HG03139 (cell line): Measurements from ENCODE around the gene RIF1.

Experiments used
- ATAC-seq: cut with Tn5 transposase; IDR thresholded peaks from one replicate; pipeline ENCODE4 v1.9.1; 2021; ENCODE audit not compliant: unreplicated experiment

The RIF1 gene

DNA sequence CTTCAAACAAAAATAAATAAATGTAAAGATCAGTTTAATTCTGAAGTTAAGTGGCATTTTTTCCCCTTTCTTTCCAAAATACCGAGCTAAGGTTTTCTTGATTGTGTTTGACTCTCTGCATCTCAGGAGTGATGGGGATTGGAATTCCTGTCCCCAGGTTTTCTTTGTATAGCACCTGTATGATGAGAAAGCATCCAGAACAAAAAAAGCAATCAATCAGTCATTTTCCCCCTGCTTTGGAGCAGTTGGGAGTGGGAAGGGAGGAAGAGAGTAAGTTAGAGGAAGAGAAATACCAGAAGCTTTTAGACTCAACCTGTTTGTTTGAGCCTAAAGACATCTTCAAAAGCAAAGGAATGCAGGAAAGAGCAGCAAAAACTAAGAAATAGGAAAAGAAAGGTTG lies 88.5 kb downstream of the RIF1 start:
- no peak for ATAC-seq

DNA sequence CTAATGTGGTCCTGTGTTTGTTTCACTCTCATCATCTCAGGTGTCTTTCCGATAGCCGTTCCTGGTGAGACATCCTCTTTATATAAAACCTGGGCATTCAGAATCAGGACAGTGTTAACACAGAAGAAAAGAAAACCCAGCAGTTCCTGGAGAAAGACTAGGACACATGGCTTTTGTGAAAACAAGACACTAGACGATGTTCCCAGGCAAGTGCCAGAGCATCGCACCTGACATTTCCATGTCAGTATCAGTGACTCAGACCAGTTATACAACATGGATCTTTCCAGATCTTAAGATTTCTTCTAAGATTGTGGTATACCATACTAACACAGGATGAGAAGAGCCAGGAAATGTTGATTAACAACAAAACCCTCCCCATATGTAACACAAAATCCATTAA lies 96.5 kb downstream of the RIF1 start:
- no peak for ATAC-seq

DNA sequence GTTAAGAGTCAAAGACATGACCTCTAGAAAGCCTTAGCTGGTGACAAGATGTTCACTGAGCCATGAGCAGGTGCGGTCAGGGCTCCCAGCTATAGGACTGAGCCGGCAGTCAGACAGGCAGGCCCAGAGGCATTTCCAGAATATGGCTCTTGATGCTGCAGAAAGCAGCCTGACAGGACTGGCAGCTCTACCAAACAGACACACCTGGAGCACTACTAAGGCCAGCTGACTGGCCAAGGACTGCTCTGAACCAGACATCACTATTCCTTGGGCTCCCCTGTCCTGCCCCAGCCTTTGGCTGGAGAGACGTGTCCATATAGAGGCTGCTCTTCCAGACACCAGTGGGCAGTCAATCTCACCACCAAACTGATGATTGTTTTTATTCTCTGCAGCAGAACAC lies 98.8 kb downstream of the RIF1 start:
- ATAC-seq: no peak

DNA sequence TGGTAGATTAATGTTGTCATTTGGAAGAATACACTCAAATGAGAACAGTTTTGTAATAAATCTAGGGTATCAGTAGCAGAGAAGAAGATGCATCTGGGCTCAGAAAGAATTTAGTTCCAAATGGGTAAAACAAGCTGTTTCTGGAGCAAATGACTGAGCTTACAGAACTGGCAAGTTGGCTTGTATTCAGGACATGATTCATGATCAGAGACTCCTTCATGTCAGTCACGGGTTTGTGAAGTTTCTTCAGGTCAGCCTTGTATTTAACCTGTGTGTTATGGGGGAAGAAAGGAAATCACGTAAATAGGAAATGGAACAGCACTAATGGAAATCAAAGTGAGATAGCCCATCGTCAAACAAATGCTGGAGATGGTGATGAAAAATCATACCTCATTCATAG lies 109.1 kb downstream of the RIF1 start:
- ATAC-seq: no peak

DNA sequence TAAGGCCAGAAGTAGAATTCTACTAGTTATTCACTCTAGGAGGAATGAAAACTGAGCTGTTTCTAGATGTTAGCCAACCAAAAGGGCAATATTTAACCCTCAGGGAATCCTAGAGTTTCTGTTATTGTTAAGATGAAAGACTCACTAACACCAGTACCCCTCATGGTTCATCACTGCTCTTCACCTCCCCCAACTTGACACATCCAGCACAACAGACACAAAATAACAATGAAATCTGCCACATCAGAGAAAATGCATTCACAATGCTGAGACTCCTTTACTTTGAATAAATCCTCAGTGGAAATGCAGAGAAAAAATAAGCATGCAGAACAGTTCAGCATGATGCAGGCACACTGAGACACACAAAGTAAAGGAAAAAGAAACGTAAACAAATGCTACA lies 111.3 kb downstream of the RIF1 start:
- ATAC-seq: no peak

DNA sequence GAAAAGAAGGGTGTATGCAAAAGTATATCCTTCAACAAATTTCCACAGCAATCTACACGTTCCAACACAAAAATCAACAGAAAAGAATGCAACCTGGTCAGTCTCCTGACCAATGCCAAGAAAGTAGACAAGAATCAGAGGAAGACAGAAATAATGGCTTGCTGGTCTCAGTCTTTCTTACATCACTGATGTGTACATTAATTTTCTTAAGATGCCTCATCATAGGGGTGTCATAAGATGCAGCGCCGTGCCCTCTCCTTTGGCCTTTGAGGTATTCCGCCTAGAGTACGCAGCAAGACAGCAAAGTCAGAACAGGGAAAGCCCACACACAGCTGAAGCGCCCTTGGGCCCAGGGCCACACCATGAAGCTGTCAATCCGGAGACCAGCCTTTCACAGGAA lies 112.9 kb downstream of the RIF1 start:
- ATAC-seq: no peak

DNA sequence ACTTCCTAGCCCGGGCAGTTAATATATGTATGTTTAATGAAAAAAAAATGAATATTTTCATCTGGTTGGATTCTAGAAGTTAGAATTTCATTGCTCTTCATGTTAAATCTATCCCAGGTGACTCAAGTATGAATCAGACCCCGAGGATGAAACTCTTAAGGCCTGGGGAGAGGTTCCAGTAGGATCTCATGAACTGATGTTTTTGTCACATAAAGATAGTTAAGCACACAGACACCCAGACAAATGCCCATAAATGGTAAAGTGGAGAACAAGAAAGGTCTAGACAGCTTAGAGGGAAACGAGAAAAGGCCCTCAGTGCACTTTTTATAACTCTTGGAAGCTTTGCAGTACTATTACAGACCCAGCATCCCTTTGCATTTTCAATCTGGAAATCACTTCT lies 114.1 kb downstream of the RIF1 start:
- no peak for ATAC-seq

DNA sequence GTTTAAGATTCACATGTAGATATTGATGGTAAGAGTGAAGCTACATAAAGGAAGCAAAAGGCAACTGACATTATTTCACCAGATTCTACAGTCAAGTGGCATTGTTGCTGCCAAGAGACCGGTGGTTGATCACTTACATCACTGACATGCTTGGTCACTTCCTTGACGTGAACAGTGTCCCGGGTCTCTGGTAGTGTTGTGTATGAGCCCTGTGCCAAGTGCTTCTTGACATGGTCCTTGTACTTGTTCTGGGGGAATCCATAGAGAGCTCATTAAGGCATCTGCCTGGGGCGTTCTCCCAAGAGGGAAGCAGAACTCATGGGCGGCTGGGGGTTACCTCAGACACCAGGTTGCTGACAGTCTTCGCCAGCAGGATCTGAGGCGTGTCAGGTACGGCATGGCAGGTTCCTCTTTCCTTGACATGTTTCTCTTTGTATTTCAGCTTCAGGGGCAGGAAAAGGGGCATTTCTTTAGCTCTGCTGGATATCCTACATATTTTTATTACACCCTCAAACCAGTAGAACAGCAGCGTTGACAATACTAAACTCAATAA lies 116.2 kb downstream of the RIF1 start:
- no peak for ATAC-seq

DNA sequence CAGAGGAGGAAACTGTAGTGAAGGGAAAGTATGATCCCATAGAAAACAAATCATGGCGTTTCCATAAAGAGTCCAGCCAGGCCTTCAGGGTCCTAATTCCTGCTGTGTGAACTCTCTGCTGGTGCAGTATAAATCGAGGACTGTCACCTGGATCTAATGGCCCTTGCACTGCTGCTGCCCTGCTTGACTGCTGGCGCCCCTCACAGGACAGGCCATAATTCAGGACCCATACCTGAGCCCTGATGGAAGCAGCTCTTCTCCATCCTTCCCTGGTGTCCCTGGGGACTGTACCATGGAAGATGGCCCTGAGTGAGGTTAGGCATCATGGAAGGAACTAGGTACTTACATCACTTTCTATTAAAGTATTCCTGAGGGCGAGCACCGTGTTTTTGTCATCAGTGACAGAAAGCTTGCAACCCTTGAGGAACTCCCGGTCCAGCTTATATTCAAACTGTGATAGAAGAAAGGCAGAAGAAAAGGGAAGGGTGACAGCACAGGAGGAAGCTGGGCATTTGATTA lies 116.9 kb downstream of the RIF1 start:
- no peak for ATAC-seq
